ENCODE data around the gene MDM2.

- TF ChIP-seq ZFP30 (CRISPR knock-in tag; IDR thresholded peaks at IDR 0.05) (no peak), PPARA (CRISPR knock-in tag; IDR thresholded peaks at IDR 0.05; ENCODE audit: borderline replicate concordance) (no peak), BACH2 (CRISPR knock-in tag; IDR thresholded peaks at IDR 0.05; ENCODE audit: borderline replicate concordance) (no peak), ESRRG (CRISPR knock-in tag; IDR thresholded peaks at IDR 0.05) (no peak), OSR1 (CRISPR knock-in tag; IDR thresholded peaks at IDR 0.05) (no peak)
- TF ChIP-seq, protein P1, sequence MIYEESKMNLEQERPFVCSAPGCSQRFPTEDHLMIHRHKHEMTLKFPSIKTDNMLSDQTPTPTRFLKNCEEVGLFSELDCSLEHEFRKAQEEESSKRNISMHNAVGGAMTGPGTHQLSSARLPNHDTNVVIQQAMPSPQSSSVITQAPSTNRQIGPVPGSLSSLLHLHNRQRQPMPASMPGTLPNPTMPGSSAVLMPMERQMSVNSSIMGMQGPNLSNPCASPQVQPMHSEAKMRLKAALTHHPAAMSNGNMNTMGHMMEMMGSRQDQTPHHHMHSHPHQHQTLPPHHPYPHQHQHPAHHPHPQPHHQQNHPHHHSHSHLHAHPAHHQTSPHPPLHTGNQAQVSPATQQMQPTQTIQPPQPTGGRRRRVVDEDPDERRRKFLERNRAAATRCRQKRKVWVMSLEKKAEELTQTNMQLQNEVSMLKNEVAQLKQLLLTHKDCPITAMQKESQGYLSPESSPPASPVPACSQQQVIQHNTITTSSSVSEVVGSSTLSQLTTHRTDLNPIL (CRISPR knock-in tag; IDR thresholded peaks at IDR 0.05; ENCODE audit: low read depth): no peak
- TF ChIP-seq, protein P2, sequence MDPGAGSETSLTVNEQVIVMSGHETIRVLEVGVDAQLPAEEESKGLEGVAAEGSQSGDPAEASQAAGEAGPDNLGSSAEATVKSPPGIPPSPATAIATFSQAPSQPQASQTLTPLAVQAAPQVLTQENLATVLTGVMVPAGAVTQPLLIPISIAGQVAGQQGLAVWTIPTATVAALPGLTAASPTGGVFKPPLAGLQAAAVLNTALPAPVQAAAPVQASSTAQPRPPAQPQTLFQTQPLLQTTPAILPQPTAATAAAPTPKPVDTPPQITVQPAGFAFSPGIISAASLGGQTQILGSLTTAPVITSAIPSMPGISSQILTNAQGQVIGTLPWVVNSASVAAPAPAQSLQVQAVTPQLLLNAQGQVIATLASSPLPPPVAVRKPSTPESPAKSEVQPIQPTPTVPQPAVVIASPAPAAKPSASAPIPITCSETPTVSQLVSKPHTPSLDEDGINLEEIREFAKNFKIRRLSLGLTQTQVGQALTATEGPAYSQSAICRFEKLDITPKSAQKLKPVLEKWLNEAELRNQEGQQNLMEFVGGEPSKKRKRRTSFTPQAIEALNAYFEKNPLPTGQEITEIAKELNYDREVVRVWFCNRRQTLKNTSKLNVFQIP (CRISPR knock-in tag; IDR thresholded peaks at IDR 0.05; ENCODE audit: borderline replicate concordance, low read depth): no peak
Observed at GRCh38 chr12:68761901-68762630, 45.9 kb upstream of the MDM2 start.
